ENCODE measurements around the gene ERCC6.

- peak; percentile 33 to 64 (median 37) for TF ChIP-seq CTCF (IDR thresholded peaks at IDR 0.05)
- no peak for TF ChIP-seq POLR2A (IDR thresholded peaks at IDR 0.05)
Observed at GRCh38 chr10:49518982-49519578, 19.8 kb downstream of the ERCC6 start.

All from vagina (tissue), 2 donors.